ENCODE data around the gene GMDS. TPM values are rescaled to one million over a fixed set of nuclear protein-coding genes. Genes with fewer than 3 reads are reported as not detected.
A peak's percentile ranks its signal among the peaks of the same experiment; 100 is the strongest.

The GMDS gene
- total and polyA plus RNA-seq, 4 donors, result 7.3 to 28.3 (median 16.1) TPM

DNA sequence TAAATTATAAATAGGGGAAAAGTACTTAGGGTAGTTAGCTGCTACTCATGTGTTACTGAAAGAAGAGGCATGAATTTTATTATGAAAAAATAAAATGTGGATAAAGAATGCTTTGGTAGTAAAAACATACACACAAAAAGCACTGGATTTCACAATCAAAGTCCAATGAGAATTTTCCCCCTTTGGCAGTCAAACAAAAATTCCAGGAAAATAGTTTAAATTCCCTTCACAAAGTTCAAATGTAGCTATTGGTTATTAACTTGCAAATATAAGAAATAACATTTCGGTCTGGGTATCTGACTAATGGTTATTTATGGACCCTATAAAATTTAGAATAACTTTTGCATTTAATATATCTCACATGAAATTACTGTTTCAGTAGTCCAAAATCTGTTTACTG lies 425.2 kb downstream of the GMDS start:
- 53 to 87% methylated on average over 1 of the region's 1 CpG for WGBS, 2 donors
- Histone ChIP-seq H3K9me3 (ENCODE audit: control insufficient read depth in 4 of 4, insufficient read depth in 3 of 4, low read length in 3 of 4) (no peaks in the 10 kb centered on the region), H3K4me3 (no peak overlapping the region), H3K36me3 (ENCODE audit: control insufficient read depth in 4 of 4, insufficient read depth in 4 of 4, low read length in 4 of 4) (no peaks in the 10 kb centered on the region), H3K9ac (ENCODE audit: insufficient read depth in 1 of 2, low read length in 2 of 2) (no peak overlapping the region), H3K27me3 (ENCODE audit: control insufficient read depth in 3 of 3, insufficient read depth in 3 of 3, low read length in 2 of 3) (no peaks in the 10 kb centered on the region), H3K27ac (ENCODE audit: low read depth in 1 of 2, low read length in 1 of 2) (no peak overlapping the region), H3K4me1 (ENCODE audit: control insufficient read depth in 5 of 5, insufficient read depth in 5 of 5, low read length in 5 of 5) (peaks cover 0 to 30% (median 0%) of the 10 kb centered on the region in 5 donors)
- ATAC-seq (ENCODE audit: insufficient read depth, low FRiP score), result no peak
- TF ChIP-seq, protein P1, sequence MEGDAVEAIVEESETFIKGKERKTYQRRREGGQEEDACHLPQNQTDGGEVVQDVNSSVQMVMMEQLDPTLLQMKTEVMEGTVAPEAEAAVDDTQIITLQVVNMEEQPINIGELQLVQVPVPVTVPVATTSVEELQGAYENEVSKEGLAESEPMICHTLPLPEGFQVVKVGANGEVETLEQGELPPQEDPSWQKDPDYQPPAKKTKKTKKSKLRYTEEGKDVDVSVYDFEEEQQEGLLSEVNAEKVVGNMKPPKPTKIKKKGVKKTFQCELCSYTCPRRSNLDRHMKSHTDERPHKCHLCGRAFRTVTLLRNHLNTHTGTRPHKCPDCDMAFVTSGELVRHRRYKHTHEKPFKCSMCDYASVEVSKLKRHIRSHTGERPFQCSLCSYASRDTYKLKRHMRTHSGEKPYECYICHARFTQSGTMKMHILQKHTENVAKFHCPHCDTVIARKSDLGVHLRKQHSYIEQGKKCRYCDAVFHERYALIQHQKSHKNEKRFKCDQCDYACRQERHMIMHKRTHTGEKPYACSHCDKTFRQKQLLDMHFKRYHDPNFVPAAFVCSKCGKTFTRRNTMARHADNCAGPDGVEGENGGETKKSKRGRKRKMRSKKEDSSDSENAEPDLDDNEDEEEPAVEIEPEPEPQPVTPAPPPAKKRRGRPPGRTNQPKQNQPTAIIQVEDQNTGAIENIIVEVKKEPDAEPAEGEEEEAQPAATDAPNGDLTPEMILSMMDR (IDR thresholded peaks at IDR 0.05; ENCODE audit: control extremely low read depth, extremely low read depth), result no peak
- DNase-seq, result peak in 2 of 3 donors; percentile 75 to 78

DNA sequence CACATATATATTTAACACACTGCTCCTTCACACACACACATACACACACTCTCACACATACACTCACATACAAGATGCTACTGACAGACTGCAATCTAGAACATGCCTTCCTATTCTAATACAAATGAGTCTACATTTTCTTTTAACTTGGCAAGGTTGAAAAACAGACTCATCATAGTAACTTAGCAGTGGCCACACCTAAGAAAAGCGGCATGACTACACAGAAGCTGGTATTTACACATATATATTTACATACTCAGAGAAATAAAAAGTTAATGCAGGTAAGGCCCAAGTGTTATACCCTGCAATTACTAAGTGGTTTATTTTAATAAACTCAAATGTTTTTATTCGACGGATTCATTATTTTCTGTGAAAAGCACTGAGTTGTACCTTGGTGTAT lies 426.4 kb downstream of the GMDS start:
- ATAC-seq (ENCODE audit: insufficient read depth, low FRiP score) (no peak), DNase-seq (no peak)
- Histone ChIP-seq H3K4me3 (no peak overlapping the region), H3K36me3 (ENCODE audit: control insufficient read depth in 4 of 4, insufficient read depth in 4 of 4, low read length in 4 of 4) (no peaks in the 10 kb centered on the region), H3K27ac (ENCODE audit: low read depth in 1 of 2, low read length in 1 of 2) (no peak overlapping the region), H3K9me3 (ENCODE audit: control insufficient read depth in 4 of 4, insufficient read depth in 3 of 4, low read length in 3 of 4) (no peaks in the 10 kb centered on the region), H3K27me3 (ENCODE audit: control insufficient read depth in 3 of 3, insufficient read depth in 3 of 3, low read length in 2 of 3) (no peaks in the 10 kb centered on the region), H3K4me1 (ENCODE audit: control insufficient read depth in 5 of 5, insufficient read depth in 5 of 5, low read length in 5 of 5) (peaks cover 0 to 34% (median 0%) of the 10 kb centered on the region in 5 donors), H3K9ac (ENCODE audit: insufficient read depth in 1 of 2, low read length in 2 of 2) (no peak overlapping the region)
- 97 to 98% methylated on average over 3 of the region's 3 CpGs for WGBS, 2 donors
- TF ChIP-seq, protein P1 (IDR thresholded peaks at IDR 0.05; ENCODE audit: control extremely low read depth, extremely low read depth), result no peak

DNA sequence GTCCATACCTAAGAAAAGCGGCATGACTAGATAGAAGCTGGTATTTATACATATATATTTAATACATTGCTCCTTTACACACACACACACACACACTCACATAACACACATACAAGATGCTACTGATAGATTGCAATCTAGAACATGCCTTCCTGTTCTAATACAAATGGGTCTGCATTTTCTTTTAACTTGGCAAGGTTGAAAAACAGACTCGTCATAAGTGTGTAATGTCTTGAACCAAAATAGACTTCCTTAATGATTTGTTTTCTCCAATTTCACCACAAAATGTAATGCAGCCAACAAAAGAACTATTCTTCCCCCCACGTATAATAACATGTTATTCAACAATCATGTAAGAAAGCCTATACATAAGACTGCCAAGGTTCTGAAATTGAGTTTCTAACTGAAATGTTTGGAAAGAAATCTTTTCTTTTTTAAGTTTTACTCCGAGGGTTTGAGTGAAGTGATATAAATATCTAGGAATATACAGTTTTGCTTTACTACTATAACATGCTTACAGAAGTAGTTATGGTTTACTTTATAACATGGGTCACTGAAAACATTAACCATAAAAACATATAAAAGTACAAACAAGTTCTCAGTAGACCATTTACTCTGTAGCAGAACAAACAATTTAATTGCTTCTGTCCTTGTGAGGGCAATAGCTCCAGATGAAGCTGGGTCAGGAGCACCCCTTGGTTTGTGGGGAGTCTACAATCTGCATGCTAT lies 428.2 kb downstream of the GMDS start:
- Histone ChIP-seq H3K4me3 (no peak overlapping the region), H3K27me3 (ENCODE audit: control insufficient read depth in 3 of 3, insufficient read depth in 3 of 3, low read length in 2 of 3) (no peaks in the 10 kb centered on the region), H3K36me3 (ENCODE audit: control insufficient read depth in 4 of 4, insufficient read depth in 4 of 4, low read length in 4 of 4) (no peaks in the 10 kb centered on the region), H3K9ac (ENCODE audit: insufficient read depth in 1 of 2, low read length in 2 of 2) (no peak overlapping the region), H3K4me1 (ENCODE audit: control insufficient read depth in 5 of 5, insufficient read depth in 5 of 5, low read length in 5 of 5) (peaks cover 0 to 30% (median 0%) of the 10 kb centered on the region in 5 donors), H3K9me3 (ENCODE audit: control insufficient read depth in 4 of 4, insufficient read depth in 3 of 4, low read length in 3 of 4) (no peaks in the 10 kb centered on the region), H3K27ac (ENCODE audit: low read depth in 1 of 2, low read length in 1 of 2) (no peak overlapping the region)
- DNase-seq, result peak in 1 of 3 donors; percentile 30
- TF ChIP-seq, protein P1 (IDR thresholded peaks at IDR 0.05; ENCODE audit: control extremely low read depth, extremely low read depth), result no peak
- WGBS, 2 donors, result 68 to 76% methylated on average over 4 of the region's 4 CpGs
- no peak for ATAC-seq (ENCODE audit: insufficient read depth, low FRiP score)

Measured in lung (tissue), 12 donors.